HPDE6-E6E7 (cell line): ENCODE measurements around the gene PRDM7.

Experiments
- DNase-seq: peaks from one replicate; pipeline ENCODE4 v3.0.0; 2011; ENCODE audit warnings: missing footprints; ENCODE audit errors: extremely low spot score

The PRDM7 gene

DNA sequence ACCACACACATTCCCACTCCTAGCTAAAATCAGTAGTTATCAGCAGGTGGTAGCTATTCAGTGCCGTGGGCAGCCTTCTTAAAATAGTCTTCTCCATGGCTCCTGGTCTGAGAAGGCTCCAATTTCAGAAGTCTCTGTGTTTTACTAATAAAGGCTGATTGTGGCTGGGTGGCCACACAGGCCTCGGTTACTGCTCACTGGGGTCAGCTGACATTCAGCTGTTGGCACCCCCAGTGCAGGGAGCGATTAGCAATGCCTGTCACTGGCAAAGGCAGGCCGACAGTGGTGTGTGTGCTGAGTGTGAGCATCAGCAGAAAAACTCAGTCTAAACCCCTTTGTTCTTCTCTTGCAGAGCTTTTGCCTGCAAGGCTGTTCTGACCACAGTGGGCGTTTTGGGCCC is 41.2 kb downstream of the PRDM7 start:
- no peak for DNase-seq

DNA sequence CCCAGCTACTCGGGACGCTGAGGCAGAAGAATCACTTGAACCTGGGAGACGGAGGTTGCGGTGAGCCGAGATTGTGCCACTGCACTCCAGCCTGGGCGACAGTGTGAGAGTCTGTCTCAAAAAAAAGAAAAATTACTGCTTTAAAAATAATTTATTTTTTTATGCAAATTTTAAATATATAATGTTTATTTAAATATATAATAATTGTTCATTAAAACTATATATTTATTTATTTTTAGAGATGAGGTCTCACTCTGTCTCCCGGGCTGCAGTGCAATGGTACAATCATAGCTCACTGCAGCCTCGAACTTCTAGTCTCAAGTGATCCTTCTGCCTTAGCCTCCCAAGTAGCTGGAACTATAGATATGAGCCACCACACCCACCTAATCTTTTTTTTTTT is 42.6 kb downstream of the PRDM7 start:
- no peak for DNase-seq

DNA sequence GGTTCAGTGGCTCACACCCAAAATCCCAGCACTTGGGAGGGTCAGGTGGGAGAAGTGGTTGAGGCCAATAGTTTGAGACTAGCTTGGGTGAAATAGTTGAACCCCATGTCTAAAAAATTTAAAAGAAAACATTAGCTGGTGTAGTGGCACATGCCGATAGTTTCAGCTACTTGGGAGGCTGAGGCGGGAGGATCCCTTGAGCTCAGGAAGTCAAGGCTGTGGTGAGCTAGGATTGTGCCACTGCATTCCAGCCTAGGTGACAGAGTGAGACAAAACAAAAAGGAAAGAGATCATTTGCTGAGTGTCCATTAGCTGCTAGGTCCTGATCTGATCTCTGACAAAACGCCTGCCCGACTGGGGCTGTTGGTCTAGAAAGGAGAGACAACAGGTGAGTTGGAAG is 43.7 kb downstream of the PRDM7 start:
- no peak for DNase-seq

DNA sequence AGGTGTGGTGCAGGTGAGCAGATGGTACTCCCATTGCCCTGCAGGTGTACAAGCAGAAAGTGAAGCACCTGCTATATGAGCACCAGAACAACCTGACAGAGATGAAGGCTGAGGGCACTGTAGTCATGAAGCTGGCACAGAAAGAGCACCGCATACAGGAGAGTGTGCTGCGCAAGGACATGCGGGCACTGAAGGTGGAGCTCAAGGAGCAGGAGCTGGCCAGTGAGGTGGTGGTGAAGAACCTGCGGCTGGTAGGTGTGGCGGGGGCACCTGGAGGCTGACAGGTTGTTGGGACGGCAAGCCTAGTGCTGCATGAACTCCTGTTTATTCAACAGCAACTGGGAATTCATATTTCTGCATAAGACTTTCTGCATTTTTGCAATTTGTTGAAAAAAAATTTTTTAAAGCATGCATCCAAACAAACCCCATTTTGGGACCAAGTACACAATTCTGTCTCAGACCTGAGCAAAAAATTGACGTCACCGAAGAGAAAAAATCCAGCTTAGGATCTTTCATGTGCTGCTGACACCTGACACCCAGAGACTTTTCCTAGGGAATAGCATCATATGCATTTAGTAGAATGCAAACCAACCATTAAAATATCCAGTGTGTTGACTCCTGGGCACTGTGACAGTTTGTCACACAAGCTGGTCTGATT is 44.3 kb downstream of the PRDM7 start:
- DNase-seq = no peak

DNA sequence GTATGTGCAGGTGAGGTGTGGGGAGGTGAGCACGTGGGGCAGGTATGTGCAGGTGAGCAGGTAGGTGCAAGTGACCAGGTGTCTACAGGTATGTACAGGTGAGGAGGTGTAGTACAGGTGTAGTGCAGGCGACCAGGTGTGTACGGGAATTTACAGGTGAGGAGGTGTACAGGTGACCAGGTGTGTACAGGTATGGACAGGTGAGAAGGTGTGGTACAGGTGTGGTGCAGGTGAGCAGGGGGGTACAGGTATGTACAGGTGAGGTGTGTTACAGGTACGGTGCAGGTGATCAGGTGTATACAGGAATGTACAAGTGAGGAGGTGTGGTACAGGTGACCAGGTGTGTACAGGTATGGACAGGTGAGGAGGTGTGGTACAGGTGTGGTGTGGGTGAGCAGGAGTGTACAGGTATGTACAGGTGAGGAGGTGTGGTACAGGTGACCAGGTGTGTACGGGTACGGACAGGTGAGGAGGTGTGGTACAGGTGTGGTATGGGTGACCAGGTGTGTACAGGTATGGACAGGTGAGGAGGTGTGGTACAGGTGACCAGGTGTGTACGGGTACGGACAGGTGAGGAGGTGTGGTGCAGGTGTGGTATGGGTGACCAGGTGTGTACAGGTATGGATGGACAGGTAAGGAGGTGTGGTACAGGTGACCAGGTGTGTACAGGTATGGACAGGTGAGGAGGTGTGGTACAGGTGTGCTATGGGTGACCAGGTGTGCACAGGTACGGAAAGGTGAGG is 45.0 kb downstream of the PRDM7 start:
- no peak for DNase-seq

DNA sequence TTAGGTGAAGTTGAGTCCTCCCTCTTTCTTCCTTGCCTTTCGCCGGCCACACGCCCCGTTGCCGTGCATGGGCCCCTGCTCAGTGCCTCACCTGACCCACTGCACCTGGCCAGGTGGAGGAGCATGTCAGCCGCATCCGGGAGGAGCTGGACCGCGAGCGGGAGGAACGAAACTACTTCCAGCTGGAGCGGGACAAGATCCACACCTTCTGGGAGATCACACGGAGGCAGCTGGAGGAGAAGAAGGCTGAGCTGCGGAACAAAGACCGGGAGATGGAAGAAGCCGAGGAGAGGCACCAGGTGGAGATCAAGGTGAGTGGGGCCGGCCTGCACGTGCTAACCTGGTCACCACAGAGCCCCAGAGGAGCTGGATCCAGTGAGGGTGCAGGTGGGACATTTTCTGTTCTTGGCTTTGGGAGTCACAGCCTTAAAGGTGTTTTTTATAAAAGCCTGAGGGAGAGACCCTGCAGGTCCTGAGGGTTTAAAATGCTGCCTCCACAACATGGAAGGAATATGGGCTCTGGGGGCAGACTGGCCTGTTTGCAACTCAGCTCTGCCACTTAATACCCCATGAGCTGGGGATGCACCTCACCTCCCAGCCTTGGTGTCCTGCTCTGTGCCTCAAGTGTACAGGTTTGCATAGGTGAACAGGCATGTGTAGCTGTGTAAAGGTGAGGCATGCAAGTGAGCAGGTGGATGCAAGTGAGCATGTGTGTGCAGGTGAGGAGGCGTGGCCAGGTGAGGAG is 45.8 kb downstream of the PRDM7 start:
- DNase-seq = no peak

DNA sequence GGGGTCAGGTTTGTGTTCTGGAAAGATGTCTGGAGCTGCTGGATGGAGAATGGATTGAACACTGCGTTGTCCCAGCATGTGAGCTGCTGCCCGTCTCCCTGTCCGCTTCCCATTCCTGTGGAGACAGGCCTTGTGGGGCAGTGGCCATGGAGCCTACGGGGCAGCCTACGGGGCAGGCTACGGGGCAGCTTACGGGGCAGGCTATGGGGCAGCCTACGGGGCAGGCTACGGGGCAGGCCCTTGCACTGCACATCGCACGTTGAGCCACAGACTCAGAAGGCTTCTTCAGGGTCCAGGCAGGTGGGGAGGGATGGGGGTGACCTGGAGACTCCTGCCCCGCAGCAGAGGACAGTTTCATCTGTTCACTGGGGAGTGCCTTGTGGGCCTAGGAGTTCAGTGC is 48.1 kb downstream of the PRDM7 start:
- DNase-seq = no peak

DNA sequence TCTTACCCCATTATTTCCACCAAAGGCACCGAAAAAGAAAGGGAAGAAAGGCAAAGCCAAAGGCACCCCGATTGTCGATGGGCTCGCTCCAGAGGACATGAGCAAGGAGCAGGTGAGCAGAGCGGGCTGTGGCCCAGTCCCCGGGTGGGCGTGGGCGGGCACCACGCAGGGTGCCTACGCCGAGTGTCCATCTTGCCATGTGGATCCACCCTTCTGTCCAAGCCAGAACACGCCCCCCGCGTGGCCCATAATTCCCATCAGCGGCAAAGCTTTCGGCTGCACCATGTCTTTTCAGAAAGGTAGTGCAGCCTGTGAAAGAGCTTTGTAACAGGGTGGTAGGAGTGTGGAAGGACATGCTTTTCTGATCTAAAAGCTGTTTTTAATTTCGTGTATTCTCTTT is 49.5 kb downstream of the PRDM7 start:
- no peak for DNase-seq

DNA sequence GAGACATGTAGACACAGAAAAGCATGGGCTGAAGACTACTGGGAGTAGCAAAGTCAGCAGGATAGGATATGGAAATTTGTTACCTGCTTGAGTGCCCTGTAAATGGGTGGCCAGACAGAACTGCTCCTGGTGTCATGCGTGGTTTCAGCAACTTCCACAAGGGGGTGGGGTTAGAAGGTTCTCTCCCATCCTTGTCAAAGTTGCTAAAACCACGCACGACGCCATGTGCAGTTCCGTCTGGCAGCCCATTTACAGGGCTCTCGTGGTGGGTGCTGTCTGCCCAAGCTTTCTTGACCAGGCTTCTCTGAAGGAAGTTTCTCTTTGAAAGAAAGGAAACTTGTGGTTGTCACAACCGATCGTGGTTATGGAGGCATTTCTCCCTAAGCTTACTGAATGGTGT is 51.0 kb downstream of the PRDM7 start:
- DNase-seq = no peak

DNA sequence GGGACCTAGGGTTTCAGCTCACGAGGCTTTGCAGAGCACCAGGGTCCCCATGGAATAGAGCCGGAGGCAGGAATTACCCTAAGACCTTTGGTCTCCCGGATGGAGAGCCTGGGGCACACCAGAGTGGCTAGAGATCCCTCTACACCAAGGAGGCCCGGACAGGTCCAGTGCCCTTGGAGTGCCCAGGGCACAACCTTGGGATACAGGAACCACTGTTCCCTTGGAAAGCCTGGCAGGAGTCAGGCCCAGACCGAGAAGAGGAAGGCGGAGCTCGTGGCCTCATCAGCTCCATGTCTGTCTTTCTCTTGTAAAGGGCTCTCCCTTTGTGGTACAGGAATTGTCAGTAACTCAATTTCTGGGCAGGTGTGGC is 54.1 kb downstream of the PRDM7 start:
- no peak for DNase-seq

DNA sequence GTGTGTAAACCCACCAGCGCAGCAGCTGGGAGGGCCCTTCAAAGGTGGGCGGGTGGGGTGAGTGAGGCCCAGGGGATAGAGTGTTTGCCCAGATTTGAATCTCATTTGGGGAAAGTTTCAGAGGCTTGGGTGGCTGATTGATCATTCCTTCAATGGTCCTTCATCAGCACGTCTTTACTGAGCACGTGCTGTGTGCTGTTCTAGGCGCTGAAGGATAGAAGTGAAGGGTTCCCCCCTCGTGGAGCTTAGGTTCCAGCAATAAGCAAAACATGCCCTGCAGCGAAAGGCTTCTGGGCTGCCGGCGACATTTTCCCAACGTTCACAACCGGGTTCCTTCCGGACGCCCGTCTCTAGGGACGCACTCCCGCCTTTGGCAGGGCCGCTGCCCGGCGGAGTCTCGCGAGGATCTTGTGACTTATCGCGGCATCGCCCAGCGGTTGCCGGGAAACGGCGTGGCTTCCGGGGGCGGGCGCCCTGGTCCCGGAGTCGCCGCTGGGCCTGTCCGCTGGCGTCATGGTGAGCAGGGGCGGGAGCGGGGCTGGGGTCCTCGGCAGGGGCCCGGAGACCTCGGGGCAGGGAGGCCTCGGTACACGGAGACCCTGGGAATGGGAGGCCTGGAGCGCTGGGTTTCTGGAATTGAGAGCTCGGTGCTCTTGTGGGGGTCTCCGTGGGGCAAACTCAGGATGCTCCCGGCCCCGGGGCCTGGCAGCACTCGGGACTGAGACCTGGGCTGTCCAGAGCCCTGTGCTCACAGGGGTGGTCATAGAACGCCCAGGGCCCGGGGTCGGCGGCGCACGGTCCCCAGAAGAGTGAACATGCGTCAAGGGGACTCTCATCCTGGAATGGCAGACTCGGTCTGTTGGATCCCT is 54.7 kb downstream of the PRDM7 start:
- peak; percentile 99 for DNase-seq

DNA sequence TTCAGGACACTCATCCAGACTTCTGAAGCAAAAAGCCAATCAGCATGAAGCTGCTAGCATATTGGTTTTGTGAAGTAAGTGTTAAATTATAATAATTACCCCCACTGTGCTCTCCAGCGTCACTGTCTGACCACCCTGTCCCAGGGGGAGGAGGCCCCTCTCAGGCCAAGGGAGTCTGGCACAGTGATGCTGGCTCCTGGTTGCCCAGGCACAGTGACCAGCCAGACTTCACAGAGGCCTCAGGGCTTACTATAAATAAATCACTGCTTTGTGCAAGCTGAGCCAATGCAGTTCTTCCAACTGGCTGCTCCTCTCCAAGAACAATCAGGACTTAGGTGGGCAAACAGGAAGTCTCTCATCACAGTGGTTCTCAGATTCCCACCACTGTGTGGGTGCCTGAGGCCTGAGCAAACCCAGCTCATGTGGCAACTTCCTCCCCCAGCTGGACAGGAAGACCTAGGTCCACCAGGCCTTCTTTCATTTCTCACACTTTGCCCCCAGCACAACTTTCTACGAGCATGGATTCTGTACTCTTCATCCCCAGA is 56.2 kb downstream of the PRDM7 start:
- no peak for DNase-seq

DNA sequence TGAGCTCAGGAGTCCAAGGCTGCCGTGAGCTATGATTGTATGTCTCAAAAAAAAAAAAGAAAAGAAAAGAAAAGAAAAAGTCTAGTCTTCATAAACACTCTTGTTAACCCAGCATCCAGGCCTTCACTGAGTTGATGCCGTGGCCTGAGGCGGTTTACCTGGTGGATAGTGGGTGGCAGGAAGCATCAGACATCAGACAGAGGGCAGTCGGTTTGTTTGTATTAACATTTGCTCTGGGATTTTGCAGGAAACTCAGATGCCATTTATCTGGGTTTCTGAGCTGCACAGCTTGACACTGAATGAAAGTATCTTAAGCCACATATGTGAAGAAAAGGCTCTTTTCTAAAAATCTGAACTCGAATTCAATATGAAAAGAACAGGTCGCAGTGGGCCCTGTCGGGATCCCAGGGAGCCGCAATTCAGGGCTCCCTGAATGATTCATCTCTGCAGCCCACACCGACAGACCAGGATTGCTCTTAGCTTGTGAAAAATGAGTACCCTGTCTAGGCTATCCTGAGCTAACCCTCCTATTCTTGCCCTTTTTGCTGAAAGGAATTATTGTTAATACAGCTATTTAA is 56.8 kb downstream of the PRDM7 start:
- DNase-seq = no peak

DNA sequence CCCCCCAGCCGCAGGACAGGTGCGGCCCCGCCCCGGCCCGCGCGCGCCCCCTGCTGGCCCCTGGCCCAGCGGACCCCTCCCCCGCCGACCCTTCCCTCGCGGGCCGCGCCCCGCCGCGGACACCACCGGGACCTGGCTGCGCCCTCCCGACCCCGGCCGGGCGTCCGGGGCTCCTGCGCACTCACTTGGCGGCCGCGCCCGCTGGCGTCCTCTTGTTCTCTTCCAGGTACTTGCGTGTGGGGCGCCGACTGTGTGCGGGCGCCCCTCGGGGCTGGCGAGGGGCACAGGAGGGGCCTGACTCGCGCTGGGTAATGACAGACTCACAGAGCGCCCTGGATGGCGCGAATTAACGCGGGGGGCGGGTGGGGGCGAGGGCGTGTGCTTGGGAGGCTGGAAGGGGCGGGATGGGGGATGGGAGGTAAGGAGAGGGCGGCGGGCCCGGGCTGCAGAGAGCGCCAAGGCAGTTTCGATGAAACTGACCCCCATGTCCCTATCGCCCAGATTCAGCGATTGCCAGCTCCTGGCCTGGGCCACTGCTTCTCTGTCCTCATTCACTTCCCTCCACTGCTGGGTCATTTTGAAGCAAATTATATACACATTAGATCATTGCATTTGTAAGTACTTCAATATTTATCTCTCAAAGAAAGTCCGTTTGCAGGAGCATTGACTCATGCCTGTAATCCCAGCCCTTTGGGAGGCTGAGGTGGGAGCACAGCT is 57.4 kb downstream of the PRDM7 start:
- no peak for DNase-seq

DNA sequence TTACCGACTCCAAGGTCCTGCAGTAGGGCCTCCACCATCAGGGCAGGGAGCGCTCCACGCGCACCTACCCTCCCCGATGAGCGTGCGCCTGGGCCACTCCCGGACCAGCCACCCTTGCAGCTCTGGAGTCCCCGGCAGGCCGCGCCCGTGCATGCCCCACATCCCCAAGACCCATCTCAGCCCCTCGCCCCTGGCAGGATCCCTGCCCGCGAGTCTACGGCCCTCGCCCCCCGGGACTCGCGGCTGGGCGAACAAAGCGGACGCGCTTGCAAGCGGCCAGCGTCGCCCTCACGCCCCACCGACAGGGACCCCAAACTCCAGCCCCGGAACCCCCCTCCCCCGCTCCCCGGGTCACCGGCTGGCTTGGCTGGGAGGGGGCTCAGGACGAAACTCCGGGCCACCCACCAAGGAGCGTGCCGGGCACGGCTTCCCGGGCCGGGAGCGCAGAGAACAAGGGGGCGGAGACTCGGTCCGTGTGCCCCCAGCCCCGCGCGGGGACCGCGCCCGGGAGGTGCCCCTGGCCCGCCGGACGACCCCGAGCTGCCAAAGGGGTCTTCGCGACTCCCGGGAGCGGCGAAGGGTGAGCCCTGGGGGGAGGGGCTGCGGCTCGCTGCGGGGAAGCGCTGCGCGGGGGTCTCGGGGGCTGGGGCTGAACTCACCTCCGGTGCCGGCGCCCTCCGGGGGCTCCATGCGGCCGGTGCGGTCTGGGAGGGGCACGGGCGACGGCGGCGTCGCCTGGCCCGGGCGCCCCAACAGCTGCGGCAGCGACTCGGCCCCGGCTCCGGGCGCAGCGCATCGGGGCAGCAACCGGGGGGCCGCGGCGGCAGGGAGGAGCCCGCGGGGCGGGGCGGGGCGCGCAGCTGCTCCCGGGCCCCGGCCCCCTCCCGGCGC is 58.2 kb downstream of the PRDM7 start, which contains the start of gene DBNDD1:
Gene DBNDD1, minus strand, starts transcription at position 805 of the 891 bp plus-strand sequence. Its CDS starts 115 bp downstream, at position 690.
- no peak for DNase-seq

DNA sequence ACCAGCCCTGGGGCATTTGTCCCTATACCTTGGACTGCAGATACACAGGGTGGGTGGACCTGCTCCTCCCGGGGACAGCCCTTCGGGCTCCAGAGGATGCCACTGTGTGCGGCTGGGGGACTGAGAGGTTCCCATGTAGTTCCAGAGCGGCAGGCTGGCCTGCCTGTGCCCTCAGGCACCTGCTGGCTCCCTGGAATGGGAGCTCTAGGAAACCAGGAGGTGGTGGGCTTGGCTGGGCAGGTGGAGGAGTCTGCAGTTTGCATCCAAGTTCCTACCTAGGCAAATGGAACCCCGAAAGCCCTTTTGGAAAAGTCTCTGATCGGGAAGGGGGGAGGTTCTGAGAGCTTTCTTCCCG is 58.9 kb downstream of the PRDM7 start:
- DNase-seq = no peak

DNA sequence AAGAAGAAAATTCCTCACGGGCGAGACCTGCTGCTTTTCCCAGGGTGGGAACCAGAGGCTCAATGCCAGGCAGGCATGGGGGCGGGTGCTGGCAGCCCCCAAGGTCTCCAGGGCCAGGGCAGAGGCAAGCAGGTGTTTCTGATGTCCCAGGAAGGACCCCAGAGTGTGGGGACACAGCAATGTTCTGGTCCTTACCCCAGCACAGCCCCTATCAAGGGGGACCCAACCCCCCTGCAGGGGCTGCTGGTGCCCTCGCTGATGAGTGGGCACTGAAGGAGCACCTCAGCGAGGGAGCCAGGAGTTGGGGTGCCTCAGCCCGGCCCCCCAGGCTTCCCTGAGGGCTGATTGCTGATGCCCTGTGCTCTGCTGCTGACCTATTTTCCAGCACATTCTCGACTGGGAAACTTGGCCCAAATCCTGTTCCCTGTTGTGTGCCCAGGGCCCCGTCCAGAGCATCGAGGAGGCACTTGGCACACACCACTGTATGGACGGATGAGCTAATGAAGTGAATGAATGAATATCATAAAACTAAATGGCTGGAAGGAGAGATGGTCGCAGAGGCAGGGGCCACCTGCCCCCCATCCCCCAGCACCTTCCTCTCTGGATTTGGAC is 60.7 kb downstream of the PRDM7 start:
- no peak for DNase-seq

DNA sequence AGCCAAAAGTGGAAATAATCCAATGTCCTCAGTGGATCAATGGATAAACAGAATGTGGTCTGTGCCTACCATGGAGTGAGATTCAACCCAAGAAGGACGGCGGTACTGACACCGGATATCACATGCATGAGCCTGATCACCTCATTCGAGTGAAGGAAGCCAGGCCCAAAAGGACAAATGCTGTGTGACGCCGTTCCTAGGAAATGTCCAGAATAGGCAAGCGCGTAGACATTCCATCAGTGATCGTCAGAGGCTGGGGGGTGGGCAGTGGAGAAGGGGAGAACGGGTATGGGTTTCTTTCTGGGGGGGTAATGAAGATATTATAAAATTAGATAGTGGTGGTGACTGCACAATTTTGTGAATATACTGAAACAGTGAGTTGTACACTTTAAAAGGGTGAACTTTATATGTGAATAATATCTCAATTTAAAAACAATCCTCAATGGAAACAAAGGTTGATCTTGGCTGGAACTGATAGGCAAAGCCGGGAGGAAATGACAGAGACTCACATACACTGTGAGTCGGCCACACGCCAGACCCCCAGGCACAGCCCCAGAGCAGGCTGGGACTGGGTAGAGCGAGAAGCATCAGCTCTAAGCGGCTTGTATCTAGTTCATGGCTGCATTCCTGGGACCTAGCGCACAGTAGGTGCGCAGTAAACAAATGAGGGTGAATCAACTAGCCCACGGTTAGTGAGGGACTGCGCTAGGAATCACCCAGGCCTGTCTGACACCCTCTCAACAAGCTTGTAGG is 61.4 kb downstream of the PRDM7 start:
- DNase-seq = no peak
